Tibial artery (tissue), 4 donors: ENCODE measurements around the gene ABCC8.

Source experiments
- DNase-seq, 2 donors: peaks; one replicate each; pipeline ENCODE4 v3.0.0-alpha.2; 2019
- H3K27ac ChIP-seq, 2 donors: fragments of 200-600 bp; sonication (generic) in 1 of 2; 1 replicate in 1 of 2; 2 replicates in 1 of 2; pipeline ENCODE4 v1.5.1; 2018 to 2019; ENCODE audit warnings: mild to moderate bottlenecking in 1 of 2
- H3K27me3 ChIP-seq, 2 donors: fragments of 200-600 bp; sonication (generic) in 1 of 2; one replicate each; pipeline versions ENCODE4 v1.5.1 to v1.6.0; 2016 to 2019
- H3K36me3 ChIP-seq, 3 donors: fragments of 200-600 bp; sonication (generic) in 2 of 3; one replicate each; pipeline ENCODE4 v1.5.1; 2016 to 2019; ENCODE audit warnings: mild to moderate bottlenecking in 2 of 3
- H3K4me1 ChIP-seq, 4 donors: fragments of 200-600 bp; sonication (generic) in 2 of 4; 1 replicate in 3 of 4; 2 replicates in 1 of 4; pipeline ENCODE4 v1.5.1; 2016 to 2019
- H3K4me3 ChIP-seq, 2 donors: fragments of 200-600 bp; sonication (generic) in 1 of 2; 1 replicate in 1 of 2; 2 replicates in 1 of 2; pipeline ENCODE4 v1.5.1; 2018 to 2019; ENCODE audit warnings: mild to moderate bottlenecking in 2 of 2
- H3K9me3 ChIP-seq, 3 donors: fragments of 200-600 bp; sonication (generic) in 1 of 3; one replicate each; pipeline ENCODE4 v1.5.1; 2016 to 2019
- intact Hi-C: fragments of 100-400 bp; cut with DNase I; formaldehyde crosslinking; loops from one replicate; pipeline ENCODE4 v1.15.0; 2023; ENCODE audit warnings: low total_unique reads
- TF ChIP-seq, protein P1 (sequence below), 2 experiments: fragments of 200-600 bp in 1 of 2; fragments of 450-650 bp in 1 of 2; IDR thresholded peaks; one replicate each; pipeline ENCODE4 v1.5.1; 2017 to 2019; ENCODE audit warnings: antibody characterized with exemption in 2 of 2, mild to moderate bottlenecking in 1 of 2, moderate library complexity in 1 of 2

Gene ABCC8

GRCh38 chr11:17506314-17506713, 29.7 kb upstream of the ABCC8 start:
- intact Hi-C loops: no loop called here
- no peaks in the 10 kb centered on the region for H3K27me3 ChIP-seq
- H3K4me1 ChIP-seq: peaks cover 0 to 23% (median 18%) of the 10 kb centered on the region in 4 donors
- H3K9me3 ChIP-seq: no peaks in the 10 kb centered on the region
- no peak overlapping the region for H3K27ac ChIP-seq
- no peak overlapping the region for H3K4me3 ChIP-seq
- H3K36me3 ChIP-seq: no peaks in the 10 kb centered on the region
- TF ChIP-seq, protein P1, sequence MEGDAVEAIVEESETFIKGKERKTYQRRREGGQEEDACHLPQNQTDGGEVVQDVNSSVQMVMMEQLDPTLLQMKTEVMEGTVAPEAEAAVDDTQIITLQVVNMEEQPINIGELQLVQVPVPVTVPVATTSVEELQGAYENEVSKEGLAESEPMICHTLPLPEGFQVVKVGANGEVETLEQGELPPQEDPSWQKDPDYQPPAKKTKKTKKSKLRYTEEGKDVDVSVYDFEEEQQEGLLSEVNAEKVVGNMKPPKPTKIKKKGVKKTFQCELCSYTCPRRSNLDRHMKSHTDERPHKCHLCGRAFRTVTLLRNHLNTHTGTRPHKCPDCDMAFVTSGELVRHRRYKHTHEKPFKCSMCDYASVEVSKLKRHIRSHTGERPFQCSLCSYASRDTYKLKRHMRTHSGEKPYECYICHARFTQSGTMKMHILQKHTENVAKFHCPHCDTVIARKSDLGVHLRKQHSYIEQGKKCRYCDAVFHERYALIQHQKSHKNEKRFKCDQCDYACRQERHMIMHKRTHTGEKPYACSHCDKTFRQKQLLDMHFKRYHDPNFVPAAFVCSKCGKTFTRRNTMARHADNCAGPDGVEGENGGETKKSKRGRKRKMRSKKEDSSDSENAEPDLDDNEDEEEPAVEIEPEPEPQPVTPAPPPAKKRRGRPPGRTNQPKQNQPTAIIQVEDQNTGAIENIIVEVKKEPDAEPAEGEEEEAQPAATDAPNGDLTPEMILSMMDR (IDR thresholded peaks at IDR 0.05): no peak
- no peak for DNase-seq

DNA sequence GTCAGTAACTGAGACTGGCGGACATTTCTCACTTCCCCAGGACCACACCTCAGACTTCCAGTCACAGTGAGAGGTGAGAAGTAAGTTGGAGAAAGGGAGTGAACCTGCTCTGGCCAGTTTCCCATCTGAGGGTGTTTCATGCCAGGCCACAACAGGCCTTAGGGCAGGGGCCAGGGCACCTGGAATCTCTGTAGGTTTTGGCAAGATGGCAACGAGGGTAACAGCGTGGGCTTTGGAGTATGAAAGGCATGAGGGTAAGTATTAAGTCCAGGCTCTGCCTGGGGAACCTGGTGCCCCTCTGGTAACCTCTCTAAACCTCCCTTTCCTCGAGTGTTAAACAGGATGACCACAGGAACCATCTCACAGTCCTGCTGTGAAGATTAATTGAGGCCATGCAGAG, 28.5 kb upstream of the ABCC8 start:
- intact Hi-C loops: no loop called here
- H3K36me3 ChIP-seq: no peaks in the 10 kb centered on the region
- no peak for DNase-seq
- TF ChIP-seq, protein P1 (IDR thresholded peaks at IDR 0.05): no peak
- H3K9me3 ChIP-seq: no peaks in the 10 kb centered on the region
- H3K27ac ChIP-seq: no peak overlapping the region
- H3K27me3 ChIP-seq: no peaks in the 10 kb centered on the region
- peaks cover 0 to 23% (median 18%) of the 10 kb centered on the region in 4 donors for H3K4me1 ChIP-seq
- no peak overlapping the region for H3K4me3 ChIP-seq

- Histone ChIP-seq H3K4me3 (no peak overlapping the region), H3K36me3 (no peaks in the 10 kb centered on the region), H3K27ac (no peak overlapping the region), H3K27me3 (no peaks in the 10 kb centered on the region), H3K4me1 (peaks cover 0 to 18% (median 17%) of the 10 kb centered on the region in 4 donors), H3K9me3 (no peaks in the 10 kb centered on the region)
- intact Hi-C loops: no loop called here
- DNase-seq: peak; percentile 78 to 86
- TF ChIP-seq, protein P1 (IDR thresholded peaks at IDR 0.05): peak; percentile 94 to 98
These were observed 27.9 kb upstream of the ABCC8 start for GRCh38 chr11:17504330-17505107.

DNA sequence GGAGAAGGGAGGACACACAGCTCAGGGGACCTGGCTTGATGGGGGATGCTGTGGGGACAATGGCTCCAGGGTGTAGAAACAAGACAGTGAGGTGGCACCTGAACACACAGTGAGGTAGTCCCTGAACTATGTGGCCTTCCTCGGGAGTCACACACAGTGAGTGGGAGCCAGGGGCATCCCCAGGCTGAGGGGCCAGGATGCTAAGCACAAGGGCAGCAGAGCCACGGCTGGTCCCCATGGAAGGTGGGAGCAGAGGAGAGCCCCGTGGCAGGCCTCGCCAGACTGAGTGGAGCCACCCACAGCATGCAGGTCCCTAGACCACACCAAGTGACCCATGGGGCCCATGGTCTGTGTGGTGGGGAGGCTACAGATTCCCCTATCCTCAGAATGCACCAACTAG, 26.0 kb upstream of the ABCC8 start:
- intact Hi-C loops: loop anchor here (1.0 kb wide), 1 partner anchor 119 kb away; no protein-coding TSS in a partner anchor
- no peak overlapping the region for H3K27ac ChIP-seq

DNA sequence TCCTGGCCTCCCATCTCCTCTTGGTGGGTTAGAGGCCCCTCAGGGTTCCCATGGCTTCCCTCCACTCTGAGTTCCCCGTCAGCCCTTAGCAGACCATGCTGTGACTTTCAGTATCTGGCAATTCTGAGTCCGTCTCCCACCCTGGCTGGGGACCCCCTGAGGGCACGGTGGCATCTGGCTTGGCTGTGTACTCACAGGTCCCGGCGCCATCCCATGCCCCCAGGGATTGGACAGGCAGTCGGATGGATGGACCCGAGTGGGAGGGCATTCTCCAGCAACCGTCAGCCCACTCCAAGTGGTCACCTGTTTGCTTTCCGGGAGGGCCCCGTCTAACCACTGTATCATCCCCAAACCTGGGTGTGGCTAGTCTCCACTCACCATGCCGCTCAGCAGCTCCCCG, 24.0 kb upstream of the ABCC8 start:
- TF ChIP-seq, protein P1 (IDR thresholded peaks at IDR 0.05): no peak
- no peaks in the 10 kb centered on the region for H3K27me3 ChIP-seq
- no peak overlapping the region for H3K27ac ChIP-seq
- no peaks in the 10 kb centered on the region for H3K4me1 ChIP-seq
- no peaks in the 10 kb centered on the region for H3K36me3 ChIP-seq
- no peak for DNase-seq
- intact Hi-C loops: no loop called here
- no peak overlapping the region for H3K4me3 ChIP-seq
- no peaks in the 10 kb centered on the region for H3K9me3 ChIP-seq

More for the DNA sequence above, 26.0 kb upstream of the ABCC8 start:
- Histone ChIP-seq H3K4me3 (no peak overlapping the region), H3K27me3 (no peaks in the 10 kb centered on the region), H3K9me3 (no peaks in the 10 kb centered on the region), H3K36me3 (no peaks in the 10 kb centered on the region), H3K4me1 (no peaks in the 10 kb centered on the region)
- DNase-seq: no peak
- TF ChIP-seq, protein P1 (IDR thresholded peaks at IDR 0.05): no peak
